OCI-LY3 (cell line): Measurements from ENCODE around the gene ZNF746.

Source experiments
- EZH2phosphoT487 ChIP-seq: fragments of 200-600 bp; shearing (Covaris generic); IDR thresholded peaks from 2 replicates; pipeline ENCODE4 v1.6.1; 2018; ENCODE audit warnings: antibody characterized with exemption, mixed run types, low read depth
- TF ChIP-seq, protein P1 (sequence below): fragments of 200-600, 300-600 bp; sonication (generic); IDR thresholded peaks from 2 replicates; pipeline ENCODE4 v1.5.1; 2014; ENCODE audit warnings: antibody characterized with exemption, low read length, low read depth

DNA sequence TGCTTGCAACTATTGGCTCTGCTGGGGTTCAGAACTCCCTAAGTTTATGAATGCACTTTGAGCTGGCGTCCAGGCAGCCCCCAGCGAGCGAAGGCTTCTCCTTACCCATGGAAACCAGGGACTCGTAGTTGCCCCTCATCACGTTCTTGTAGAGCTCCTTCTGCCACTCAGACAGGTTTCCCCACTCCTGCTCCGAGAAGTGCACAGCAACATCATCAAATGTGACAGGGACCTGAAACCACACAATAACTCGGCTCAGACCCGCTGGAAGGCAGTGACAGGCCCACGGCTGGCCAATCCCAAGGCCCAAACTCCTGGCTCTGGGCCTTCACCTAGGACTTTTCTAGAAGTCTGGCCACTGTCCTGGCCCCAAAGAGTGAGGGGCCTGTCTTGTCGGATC, 43.6 kb downstream of the ZNF746 start:
- TF ChIP-seq, protein P1, sequence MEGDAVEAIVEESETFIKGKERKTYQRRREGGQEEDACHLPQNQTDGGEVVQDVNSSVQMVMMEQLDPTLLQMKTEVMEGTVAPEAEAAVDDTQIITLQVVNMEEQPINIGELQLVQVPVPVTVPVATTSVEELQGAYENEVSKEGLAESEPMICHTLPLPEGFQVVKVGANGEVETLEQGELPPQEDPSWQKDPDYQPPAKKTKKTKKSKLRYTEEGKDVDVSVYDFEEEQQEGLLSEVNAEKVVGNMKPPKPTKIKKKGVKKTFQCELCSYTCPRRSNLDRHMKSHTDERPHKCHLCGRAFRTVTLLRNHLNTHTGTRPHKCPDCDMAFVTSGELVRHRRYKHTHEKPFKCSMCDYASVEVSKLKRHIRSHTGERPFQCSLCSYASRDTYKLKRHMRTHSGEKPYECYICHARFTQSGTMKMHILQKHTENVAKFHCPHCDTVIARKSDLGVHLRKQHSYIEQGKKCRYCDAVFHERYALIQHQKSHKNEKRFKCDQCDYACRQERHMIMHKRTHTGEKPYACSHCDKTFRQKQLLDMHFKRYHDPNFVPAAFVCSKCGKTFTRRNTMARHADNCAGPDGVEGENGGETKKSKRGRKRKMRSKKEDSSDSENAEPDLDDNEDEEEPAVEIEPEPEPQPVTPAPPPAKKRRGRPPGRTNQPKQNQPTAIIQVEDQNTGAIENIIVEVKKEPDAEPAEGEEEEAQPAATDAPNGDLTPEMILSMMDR: no peak
- TF ChIP-seq EZH2phosphoT487: no peak
